ENCODE measurements around the gene CFAP97D1.
A peak's percentile ranks its signal among the peaks of the same experiment; 100 is the strongest.

Gene CFAP97D1

DNA sequence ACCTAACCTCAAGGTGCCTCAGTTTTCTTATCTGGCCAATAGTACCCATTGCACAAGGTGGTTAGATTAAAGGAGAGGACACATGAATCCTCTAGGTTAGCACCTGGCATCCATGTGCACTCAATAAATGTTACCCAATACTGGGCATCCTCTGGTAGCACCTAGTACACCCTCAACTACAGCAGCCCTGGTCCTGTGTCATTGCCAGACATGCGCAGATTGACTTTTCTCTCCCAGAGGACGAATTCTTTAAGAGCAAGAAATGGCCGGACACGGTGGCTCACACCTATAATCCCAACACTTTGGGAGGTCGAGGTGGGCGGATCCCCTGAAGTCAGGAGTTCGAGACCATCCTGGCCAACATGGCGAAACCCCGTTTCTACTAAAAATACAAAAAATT lies 8.8 kb upstream of the CFAP97D1 start:
- DNase-seq (ENCODE audit: low read depth) = no peak
- TF ChIP-seq CTCF (conservative IDR thresholded peaks at IDR 0.05; ENCODE audit: low read depth, low read length) = no peak
- no peak overlapping the region for H3K4me3 ChIP-seq (ENCODE audit: low read depth, low read length)

- DNase-seq (ENCODE audit: low read depth) = no peak
- H3K4me3 ChIP-seq (ENCODE audit: low read depth, low read length) = no peak overlapping the region
- TF ChIP-seq CTCF (conservative IDR thresholded peaks at IDR 0.05; ENCODE audit: low read depth, low read length) = no peak
Observed at GRCh38 chr17:43772877-43773648, 7.2 kb upstream of the CFAP97D1 start.

DNA sequence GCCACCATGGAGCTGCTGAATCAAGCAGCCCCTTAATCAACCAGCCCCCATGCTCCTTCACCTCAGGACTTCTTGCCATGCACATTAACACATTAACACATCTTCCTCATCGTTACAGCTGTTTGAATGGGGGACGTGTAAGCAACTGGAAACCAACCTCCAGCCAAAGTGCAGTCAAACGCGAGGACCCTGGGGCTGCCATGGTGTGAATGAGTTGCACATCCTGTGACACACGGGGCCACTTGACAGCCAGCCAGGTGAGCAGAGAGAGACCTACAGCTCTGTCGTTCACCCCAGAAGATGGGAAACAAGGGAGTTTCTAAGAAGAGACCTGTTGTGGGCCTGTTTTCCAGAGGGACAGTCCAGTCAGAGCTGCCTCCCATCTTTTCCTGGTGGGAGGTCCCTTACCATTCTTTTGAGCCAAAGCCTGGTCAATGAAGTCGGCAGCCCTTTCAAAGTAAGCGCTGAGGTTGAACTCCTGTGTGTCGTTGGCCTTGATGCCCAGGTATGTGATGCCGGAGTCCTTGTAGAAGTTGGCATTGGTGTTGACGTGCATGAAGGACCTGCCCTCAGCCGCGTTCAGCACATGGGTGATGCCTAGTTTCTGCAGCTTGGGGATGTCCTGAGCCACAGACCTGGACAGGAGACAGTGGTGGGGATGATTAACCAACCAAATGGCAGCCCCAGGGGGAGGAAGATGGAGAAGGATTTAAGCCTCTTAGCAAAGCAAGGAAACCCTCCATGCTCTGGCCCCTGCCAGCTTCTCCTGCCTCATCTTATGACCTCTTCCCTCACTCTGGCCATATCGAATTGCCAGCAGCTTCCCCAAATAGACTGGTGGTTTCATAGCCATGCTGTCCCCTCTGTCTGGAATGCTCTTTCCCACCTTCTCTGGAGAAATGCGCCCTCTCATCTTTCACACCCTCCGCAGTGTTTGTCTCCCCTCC lies 5.7 kb upstream of the CFAP97D1 start:
- DNase-seq (ENCODE audit: low read depth) = no peak
- TF ChIP-seq CTCF (conservative IDR thresholded peaks at IDR 0.05; ENCODE audit: low read depth, low read length) = no peak

GRCh38 chr17:43778337-43779144 lies 1.7 kb upstream of the CFAP97D1 start, which contains the start of gene DUSP3:
DUSP3 (minus strand) TSS chr17:43778977; CDS start chr17:43778924, 53 bp downstream.
- peak; percentile 96 for DNase-seq (ENCODE audit: low read depth)
- TF ChIP-seq CTCF (conservative IDR thresholded peaks at IDR 0.05; ENCODE audit: low read depth, low read length) = no peak
- H3K4me3 ChIP-seq (ENCODE audit: low read depth, low read length) = peak within 1 kb of the TSS; percentile 93

More for the DNA sequence above, 5.7 kb upstream of the CFAP97D1 start:
- H3K4me3 ChIP-seq (ENCODE audit: low read depth, low read length) = no peak overlapping the region

DNA sequence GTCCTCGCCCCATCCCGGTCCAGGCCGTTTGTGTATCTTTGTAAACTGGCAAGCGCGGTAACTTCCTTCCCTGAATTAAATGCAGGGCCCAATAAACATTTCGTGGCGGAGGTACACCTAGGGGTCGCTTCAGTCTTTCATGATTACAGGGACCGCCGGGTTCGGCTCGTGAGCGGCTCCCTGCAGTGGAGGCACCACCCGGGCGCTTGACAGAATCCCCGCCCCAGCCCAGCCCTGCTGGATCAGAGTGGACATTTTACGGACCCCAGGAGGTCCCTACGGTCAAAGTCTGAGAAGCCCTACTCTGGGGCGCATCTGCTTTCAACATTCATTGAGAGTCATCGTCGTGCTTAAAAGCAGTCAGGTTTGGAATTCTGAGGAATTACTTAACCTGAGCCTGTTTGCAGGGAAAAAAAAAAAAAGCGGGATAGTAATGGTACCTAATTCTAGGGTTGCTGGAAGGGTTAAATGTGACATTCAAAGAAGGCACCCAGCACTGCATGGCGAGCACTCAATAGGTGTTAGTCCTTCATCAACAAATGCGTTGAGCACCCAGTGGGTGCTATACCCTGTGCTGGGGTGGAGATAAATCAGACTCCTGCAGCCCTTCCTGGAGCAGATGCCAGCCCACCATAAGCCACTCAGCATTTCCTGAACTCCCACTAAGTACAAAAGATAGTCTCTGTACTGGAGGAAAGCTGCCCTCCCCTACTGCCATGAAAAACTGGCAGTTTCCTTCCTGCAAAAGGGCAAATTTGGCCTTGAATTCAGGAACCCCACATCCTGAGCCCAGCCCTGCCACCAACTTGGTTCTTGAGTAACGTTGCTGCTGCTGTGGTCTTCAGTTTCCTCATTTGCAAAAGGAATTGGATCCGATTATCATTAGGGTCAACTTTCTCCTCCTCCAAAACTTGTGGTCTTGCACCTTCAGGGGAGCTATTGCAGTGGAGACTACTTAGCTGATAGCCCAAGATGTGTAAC lies 800 bp upstream of the CFAP97D1 start:
- peak; percentile 43 for TF ChIP-seq CTCF (conservative IDR thresholded peaks at IDR 0.05; ENCODE audit: low read depth, low read length)
- no peak for DNase-seq (ENCODE audit: low read depth)
- peak overlapping the region; percentile 93 for H3K4me3 ChIP-seq (ENCODE audit: low read depth, low read length)

Data from choroid plexus epithelial cell (primary cell).